Upper lobe of right lung (tissue), 1 donor: ENCODE results near the gene TP73. TPM values are rescaled to one million over a fixed set of nuclear protein-coding genes. Genes with fewer than 3 reads are reported as not detected.

Experiments used
- ATAC-seq: fragments of 200-7000 bp; cut with Tn5 transposase; one replicate; pipeline ENCODE4 v1.9.1; 2020; ENCODE audit warnings: mild to moderate bottlenecking, moderate library complexity
- DNase-seq: peaks from one replicate; pipeline ENCODE4 v3.0.0-alpha.2; 2020
- H3K27ac ChIP-seq: fragments of 200-600 bp; one replicate; pipeline ENCODE4 v1.8.0; 2022
- H3K27me3 ChIP-seq: fragments of 200-600 bp; one replicate; pipeline ENCODE4 v1.8.0; 2022; ENCODE audit warnings: mild to moderate bottlenecking
- H3K36me3 ChIP-seq: fragments of 200-600 bp; one replicate; pipeline ENCODE4 v1.8.0; 2022
- H3K4me1 ChIP-seq: fragments of 200-600 bp; one replicate; pipeline ENCODE4 v1.8.0; 2022
- H3K4me3 ChIP-seq: fragments of 200-600 bp; one replicate; pipeline ENCODE4 v1.8.0; 2022; ENCODE audit warnings: mild to moderate bottlenecking
- H3K9me3 ChIP-seq: fragments of 200-600 bp; one replicate; pipeline ENCODE4 v1.8.0; 2022
- CTCF ChIP-seq: fragments of 200-600 bp; IDR thresholded peaks from one replicate; pipeline ENCODE4 v1.8.0; 2022; ENCODE audit warnings: antibody characterized with exemption
- intact Hi-C: fragments of 100-400 bp; cut with DNase I; formaldehyde crosslinking; loops from one replicate; pipeline ENCODE4 v1.11.0; 2022
- total RNA-seq: library from RNA; stranded (reverse); fragmentation: NEBNext Ultra II Directional; extraction: Animal tissue kit (Norgen Biotek cat#: 25700); gene quantifications from one replicate; pipeline ENCODE4 v1.2.1, GENCODE V29; 2021
- donor health status: DM: no; HTN: yes; CAD: no; lungs with severe emphysema.

The TP73 gene
- total RNA-seq, 1 donor from 2014 or later = 0.29 TPM

- Histone ChIP-seq H3K36me3 (no peaks in the 10 kb centered on the region), H3K4me1 (peaks cover 4% of the 10 kb centered on the region), H3K27ac (no peak overlapping the region), H3K9me3 (no peaks in the 10 kb centered on the region), H3K27me3 (no peaks in the 10 kb centered on the region), H3K4me3 (no peak overlapping the region)
- DNase-seq (peak; percentile 77), ATAC-seq (peak; percentile 77)
- peak; percentile 70 for TF ChIP-seq CTCF
- intact Hi-C loops = no loop called here
Measured at GRCh38 chr1:3695326-3696217, 43.3 kb downstream of the TP73 start.

GRCh38 chr1:3696689-3697088 is 44.4 kb downstream of the TP73 start:
- Histone ChIP-seq H3K9me3 (no peaks in the 10 kb centered on the region), H3K27ac (no peak overlapping the region), H3K4me1 (peaks cover 4% of the 10 kb centered on the region), H3K27me3 (no peaks in the 10 kb centered on the region), H3K36me3 (no peaks in the 10 kb centered on the region), H3K4me3 (no peak overlapping the region)
- intact Hi-C loops = no loop called here
- ATAC-seq (no peak), DNase-seq (no peak)
- no peak for TF ChIP-seq CTCF

- intact Hi-C loops = no loop called here
- no peaks in the 10 kb centered on the region for H3K9me3 ChIP-seq
- no peak for ATAC-seq
Measured at GRCh38 chr1:3697104-3697503, 44.8 kb downstream of the TP73 start.

GRCh38 chr1:3697810-3698209 is 45.5 kb downstream of the TP73 start:
- no peaks in the 10 kb centered on the region for H3K27me3 ChIP-seq
- intact Hi-C loops = no loop called here
- H3K36me3 ChIP-seq = no peaks in the 10 kb centered on the region
- no peak overlapping the region for H3K4me3 ChIP-seq
- ATAC-seq = no peak
- no peaks in the 10 kb centered on the region for H3K9me3 ChIP-seq
- H3K27ac ChIP-seq = no peak overlapping the region
- no peak for TF ChIP-seq CTCF
- no peak for DNase-seq
- peaks cover 4% of the 10 kb centered on the region for H3K4me1 ChIP-seq

More at GRCh38 chr1:3697104-3697503, 44.8 kb downstream of the TP73 start:
- Histone ChIP-seq H3K4me3 (no peak overlapping the region), H3K27me3 (no peaks in the 10 kb centered on the region), H3K36me3 (no peaks in the 10 kb centered on the region), H3K4me1 (peaks cover 4% of the 10 kb centered on the region), H3K27ac (no peak overlapping the region)
- TF ChIP-seq CTCF = no peak
- DNase-seq = no peak

GRCh38 chr1:3698660-3699408 is 46.5 kb downstream of the TP73 start:
- peaks cover 4% of the 10 kb centered on the region for H3K4me1 ChIP-seq
- no peaks in the 10 kb centered on the region for H3K27me3 ChIP-seq
- H3K4me3 ChIP-seq = no peak overlapping the region
- no peaks in the 10 kb centered on the region for H3K36me3 ChIP-seq
- H3K27ac ChIP-seq = no peak overlapping the region
- no peaks in the 10 kb centered on the region for H3K9me3 ChIP-seq
- no peak for TF ChIP-seq CTCF
- DNase-seq (no peak), ATAC-seq (no peak)
- intact Hi-C loops = no loop called here
